Prostate gland (tissue), 2 donors: ENCODE measurements around the gene GGPS1. TPM values are rescaled to one million over a fixed set of nuclear protein-coding genes. Genes with fewer than 3 reads are reported as not detected.

ENCODE experiments used
- DNase-seq: peaks from one replicate; pipeline ENCODE4 v3.0.0-alpha.2; 2019; ENCODE audit warnings: low spot score
- H3K27ac ChIP-seq, 2 donors: fragments of 200-600 bp; sonication (generic); 2 replicates each; pipeline ENCODE4 v1.5.1; 2017 to 2019
- H3K27me3 ChIP-seq: fragments of 200-600 bp; sonication (generic); replicated peaks from 2 replicates; pipeline ENCODE4 v1.5.1; 2019; ENCODE audit not compliant: insufficient read depth
- H3K36me3 ChIP-seq, 2 donors: fragments of 200-600 bp; sonication (generic); 1 replicate in 1 of 2; 2 replicates in 1 of 2; pipeline versions ENCODE4 v1.5.1 to v1.8.1; 2017 to 2019
- H3K4me1 ChIP-seq: fragments of 200-600 bp; sonication (generic); replicated peaks from 2 replicates; pipeline ENCODE4 v1.5.1; 2019
- H3K4me3 ChIP-seq, 2 donors: fragments of 200-600 bp; sonication (generic); 2 replicates each; pipeline ENCODE4 v1.5.1; 2017 to 2019
- H3K9me3 ChIP-seq: fragments of 200-600 bp; sonication (generic); 2 replicates; pipeline ENCODE4 v1.5.1; 2017
- POLR2A ChIP-seq: fragments of 450-650 bp; IDR thresholded peaks from one replicate; pipeline ENCODE4 v1.6.1; 2016; ENCODE audit warnings: antibody characterized with exemption, mild to moderate bottlenecking
- POLR2AphosphoS5 ChIP-seq: sonication (generic); formaldehyde crosslinking; IDR thresholded peaks from one replicate; pipeline ENCODE4 v1.6.1; 2017; ENCODE audit warnings: antibody characterized with exemption
- WGBS: methylation state at CpG from one replicate; pipeline ENCODE4 v1.1.5; 2018; 5-methylcytosine and 5-hydroxymethylcytosine counted together
- intact Hi-C: fragments of 100-400 bp; cut with DNase I; formaldehyde crosslinking; loops from one replicate; pipeline ENCODE4 v1.14.2; 2022
- total RNA-seq, 2 donors: library from RNA; depleted of rRNA; stranded (reverse); fragments of >200 nt; gene quantifications; one replicate each; pipeline ENCODE4 v1.1.0, GENCODE V29; 2016
- TF ChIP-seq, protein P1 (sequence below), 4 experiments: fragments of 200-600 bp in 2 of 4; fragments of 450-650 bp in 2 of 4; sonication (generic) in 2 of 4; IDR thresholded peaks; 1 replicate in 3 of 4; 2 replicates in 1 of 4; pipeline ENCODE4 v1.5.1; 2016 to 2019; ENCODE audit warnings: antibody characterized with exemption in 4 of 4, mild to moderate bottlenecking in 2 of 4, moderate library complexity in 2 of 4

The GGPS1 gene
- total RNA-seq, 2 donors from 2014 or later = 42.1 to 42.9 TPM

DNA sequence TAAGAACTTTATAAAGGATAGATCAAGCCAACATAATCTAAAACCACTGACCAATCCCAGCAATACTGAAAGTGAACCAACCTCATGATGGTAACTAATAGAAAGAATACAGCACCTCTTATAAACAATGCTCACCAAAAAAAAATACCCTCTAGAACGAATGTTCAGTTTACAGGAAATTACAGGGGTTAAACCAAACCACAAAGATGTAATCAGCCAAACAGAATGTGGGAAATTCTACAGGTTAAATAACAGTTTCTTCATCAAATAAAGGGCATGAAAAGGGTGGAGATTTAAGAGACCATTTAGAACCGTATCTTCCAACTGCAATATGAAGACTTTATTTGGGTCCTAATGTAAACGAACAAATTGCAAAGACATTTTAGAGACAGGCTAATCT, 30.8 kb upstream of the GGPS1 start:
- Histone ChIP-seq H3K4me1 (peaks cover 12% of the 10 kb centered on the region), H3K27ac (peak overlapping the region; percentile 77 to 80), H3K9me3 (no peaks in the 10 kb centered on the region), H3K4me3 (no peak overlapping the region), H3K36me3 (no peaks in the 10 kb centered on the region), H3K27me3 (no peaks in the 10 kb centered on the region)
- intact Hi-C loops = no loop called here
- TF ChIP-seq, protein P1, sequence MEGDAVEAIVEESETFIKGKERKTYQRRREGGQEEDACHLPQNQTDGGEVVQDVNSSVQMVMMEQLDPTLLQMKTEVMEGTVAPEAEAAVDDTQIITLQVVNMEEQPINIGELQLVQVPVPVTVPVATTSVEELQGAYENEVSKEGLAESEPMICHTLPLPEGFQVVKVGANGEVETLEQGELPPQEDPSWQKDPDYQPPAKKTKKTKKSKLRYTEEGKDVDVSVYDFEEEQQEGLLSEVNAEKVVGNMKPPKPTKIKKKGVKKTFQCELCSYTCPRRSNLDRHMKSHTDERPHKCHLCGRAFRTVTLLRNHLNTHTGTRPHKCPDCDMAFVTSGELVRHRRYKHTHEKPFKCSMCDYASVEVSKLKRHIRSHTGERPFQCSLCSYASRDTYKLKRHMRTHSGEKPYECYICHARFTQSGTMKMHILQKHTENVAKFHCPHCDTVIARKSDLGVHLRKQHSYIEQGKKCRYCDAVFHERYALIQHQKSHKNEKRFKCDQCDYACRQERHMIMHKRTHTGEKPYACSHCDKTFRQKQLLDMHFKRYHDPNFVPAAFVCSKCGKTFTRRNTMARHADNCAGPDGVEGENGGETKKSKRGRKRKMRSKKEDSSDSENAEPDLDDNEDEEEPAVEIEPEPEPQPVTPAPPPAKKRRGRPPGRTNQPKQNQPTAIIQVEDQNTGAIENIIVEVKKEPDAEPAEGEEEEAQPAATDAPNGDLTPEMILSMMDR (IDR thresholded peaks at IDR 0.05) = no peak
- TF ChIP-seq POLR2A (no peak), POLR2AphosphoS5 (no peak)
- no peak for DNase-seq
- WGBS = 26% methylated on average over 3 of the region's 3 CpGs

DNA sequence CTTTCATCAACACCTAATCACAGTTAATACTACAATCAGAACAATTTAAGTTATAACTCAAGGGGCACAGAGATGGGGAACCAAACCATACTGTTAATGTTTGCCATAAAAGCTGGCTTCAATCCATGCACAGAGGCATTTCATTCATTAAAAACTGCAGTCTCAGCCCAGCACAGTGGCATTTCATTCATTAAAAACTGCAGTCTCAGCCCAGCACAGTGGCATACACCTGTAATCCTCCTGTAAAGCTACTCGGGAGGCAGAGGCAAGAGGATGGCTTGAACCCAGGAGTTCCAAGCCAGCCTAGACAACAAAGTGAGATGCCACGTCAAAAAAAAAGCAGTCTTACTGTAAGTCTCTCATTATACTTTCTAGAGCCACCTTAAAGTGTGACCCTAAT, 29.6 kb upstream of the GGPS1 start:
- TF ChIP-seq POLR2AphosphoS5 (no peak), POLR2A (no peak)
- TF ChIP-seq, protein P1 (IDR thresholded peaks at IDR 0.05) = no peak
- Histone ChIP-seq H3K27ac (no peak overlapping the region), H3K36me3 (no peaks in the 10 kb centered on the region), H3K27me3 (no peaks in the 10 kb centered on the region), H3K9me3 (no peaks in the 10 kb centered on the region), H3K4me3 (no peak overlapping the region), H3K4me1 (peaks cover 12% of the 10 kb centered on the region)
- 25% methylated on average over 2 of the region's 2 CpGs for WGBS
- intact Hi-C loops = no loop called here
- no peak for DNase-seq

DNA sequence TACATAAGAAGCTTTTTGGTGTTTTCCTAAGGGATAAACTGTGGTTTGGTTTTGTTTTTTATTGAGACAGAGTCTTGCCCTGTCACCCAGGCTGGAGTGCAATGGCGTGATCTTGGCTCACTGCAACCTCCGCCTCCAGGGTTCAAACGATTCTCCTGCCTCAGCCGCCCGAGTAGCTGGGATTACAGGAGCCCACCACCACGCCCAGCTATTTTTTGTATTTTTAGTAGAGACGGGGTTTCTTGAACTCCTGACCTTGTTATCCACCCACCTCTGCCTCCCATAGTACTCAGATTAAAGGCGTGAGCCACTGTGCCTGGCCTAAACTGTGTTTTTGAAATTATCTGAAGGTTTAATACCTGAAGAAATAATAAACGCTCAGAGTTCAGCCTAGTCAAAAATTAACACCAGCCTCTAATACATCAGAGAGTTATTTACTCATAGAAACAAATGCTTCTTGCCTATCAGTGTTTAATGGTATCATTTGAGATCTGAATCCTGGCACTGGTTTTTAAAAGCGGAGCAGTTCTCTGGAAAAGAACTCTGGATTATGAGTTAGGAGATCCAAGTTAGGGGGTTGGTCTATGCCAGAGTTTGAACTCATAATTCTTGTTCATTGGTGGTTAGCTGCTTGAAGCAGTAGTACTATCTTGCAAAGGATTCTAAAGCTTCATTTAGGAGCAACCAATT, 29.1 kb upstream of the GGPS1 start:
- peaks cover 12% of the 10 kb centered on the region for H3K4me1 ChIP-seq
- intact Hi-C loops = no loop called here
- DNase-seq = no peak
- H3K36me3 ChIP-seq = no peaks in the 10 kb centered on the region
- TF ChIP-seq POLR2A (no peak), POLR2AphosphoS5 (no peak)
- TF ChIP-seq, protein P1 (IDR thresholded peaks at IDR 0.05) = no peak
- H3K27me3 ChIP-seq = no peaks in the 10 kb centered on the region
- no peak overlapping the region for H3K4me3 ChIP-seq
- WGBS = 73% methylated on average over 10 of the region's 10 CpGs
- H3K27ac ChIP-seq = no peak overlapping the region
- H3K9me3 ChIP-seq = no peaks in the 10 kb centered on the region

DNA sequence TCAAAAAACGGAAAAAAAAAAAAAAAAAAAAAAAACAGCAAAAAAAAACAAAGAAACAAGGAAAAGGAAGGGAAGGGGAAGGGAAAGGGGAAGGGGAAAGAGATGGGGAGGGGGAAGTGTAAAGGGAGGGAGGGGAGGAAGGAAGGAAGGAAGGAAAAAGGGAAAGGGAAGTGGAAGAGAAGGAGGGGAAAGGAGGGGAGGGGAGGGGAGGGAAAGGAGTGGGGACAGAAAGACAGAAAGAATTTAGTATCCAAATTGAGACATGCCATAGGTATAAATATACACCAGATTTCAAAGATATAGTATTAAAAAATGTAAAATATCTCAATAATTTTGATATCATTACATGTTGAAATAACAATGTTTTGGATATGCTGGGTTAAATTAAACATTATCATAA, 26.2 kb upstream of the GGPS1 start:
- peaks cover 12% of the 10 kb centered on the region for H3K4me1 ChIP-seq

More for the DNA sequence above, 26.2 kb upstream of the GGPS1 start:
- Histone ChIP-seq H3K27me3 (no peaks in the 10 kb centered on the region), H3K9me3 (no peaks in the 10 kb centered on the region), H3K27ac (no peak overlapping the region), H3K4me3 (no peak overlapping the region), H3K36me3 (no peaks in the 10 kb centered on the region)
- TF ChIP-seq, protein P1 (IDR thresholded peaks at IDR 0.05) = no peak
- no peak for TF ChIP-seq POLR2AphosphoS5
- no peak for TF ChIP-seq POLR2A
- no peak for DNase-seq
- intact Hi-C loops = no loop called here
- 77% methylated on average over 1 of the region's 1 CpG for WGBS
